ENCODE measurements around the gene BUB1.
"Not testable (repeated sequence)": the region's sequence is repeated elsewhere in the genome, so short reads cannot be mapped to it uniquely, and the experiment has no call there.

Gene BUB1

GRCh38 chr2:110609843-110610612 lies 67.8 kb downstream of the BUB1 start:
- not testable (repeated sequence) for H3K36me3 ChIP-seq (ENCODE audit: control insufficient read depth in 5 of 5, insufficient read depth in 5 of 5, low read length in 5 of 5); H3K9me3 ChIP-seq (ENCODE audit: control insufficient read depth in 5 of 5, low read length in 5 of 5); H3K9ac ChIP-seq (ENCODE audit: low read length in 5 of 5); H3K27me3 ChIP-seq (ENCODE audit: control insufficient read depth in 5 of 5, insufficient read depth in 4 of 5, low read length in 5 of 5); H3K4me1 ChIP-seq (ENCODE audit: control insufficient read depth in 5 of 5, insufficient read depth in 5 of 5, low read length in 5 of 5); H3K4me3 ChIP-seq (ENCODE audit: low read depth in 1 of 5, low read length in 5 of 5); H3K27ac ChIP-seq (ENCODE audit: low read depth, low read length)

- H3K36me3 ChIP-seq (ENCODE audit: control insufficient read depth in 5 of 5, insufficient read depth in 5 of 5, low read length in 5 of 5); H3K4me3 ChIP-seq (ENCODE audit: low read depth in 1 of 5, low read length in 5 of 5); H3K27me3 ChIP-seq (ENCODE audit: control insufficient read depth in 5 of 5, insufficient read depth in 4 of 5, low read length in 5 of 5); H3K9ac ChIP-seq (ENCODE audit: low read length in 5 of 5); H3K27ac ChIP-seq (ENCODE audit: low read depth, low read length); H3K9me3 ChIP-seq (ENCODE audit: control insufficient read depth in 5 of 5, low read length in 5 of 5); H3K4me1 ChIP-seq (ENCODE audit: control insufficient read depth in 5 of 5, insufficient read depth in 5 of 5, low read length in 5 of 5): not testable (repeated sequence)
Observed at GRCh38 chr2:110608788-110609502, 68.9 kb downstream of the BUB1 start.

- not testable (repeated sequence) for H3K4me3 ChIP-seq (ENCODE audit: low read depth in 1 of 5, low read length in 5 of 5); H3K9me3 ChIP-seq (ENCODE audit: control insufficient read depth in 5 of 5, low read length in 5 of 5); H3K27me3 ChIP-seq (ENCODE audit: control insufficient read depth in 5 of 5, insufficient read depth in 4 of 5, low read length in 5 of 5); H3K4me1 ChIP-seq (ENCODE audit: control insufficient read depth in 5 of 5, insufficient read depth in 5 of 5, low read length in 5 of 5); H3K27ac ChIP-seq (ENCODE audit: low read depth, low read length); H3K9ac ChIP-seq (ENCODE audit: low read length in 5 of 5); H3K36me3 ChIP-seq (ENCODE audit: control insufficient read depth in 5 of 5, insufficient read depth in 5 of 5, low read length in 5 of 5)
Observed at GRCh38 chr2:110605057-110605456, 72.8 kb downstream of the BUB1 start.

GRCh38 chr2:110603917-110604591 lies 73.8 kb downstream of the BUB1 start:
- not testable (repeated sequence) for H3K9me3 ChIP-seq (ENCODE audit: control insufficient read depth in 5 of 5, low read length in 5 of 5); H3K4me1 ChIP-seq (ENCODE audit: control insufficient read depth in 5 of 5, insufficient read depth in 5 of 5, low read length in 5 of 5); H3K36me3 ChIP-seq (ENCODE audit: control insufficient read depth in 5 of 5, insufficient read depth in 5 of 5, low read length in 5 of 5); H3K4me3 ChIP-seq (ENCODE audit: low read depth in 1 of 5, low read length in 5 of 5); H3K9ac ChIP-seq (ENCODE audit: low read length in 5 of 5); H3K27ac ChIP-seq (ENCODE audit: low read depth, low read length); H3K27me3 ChIP-seq (ENCODE audit: control insufficient read depth in 5 of 5, insufficient read depth in 4 of 5, low read length in 5 of 5)

GRCh38 chr2:110602139-110602538 lies 75.7 kb downstream of the BUB1 start:
- H3K9ac ChIP-seq (ENCODE audit: low read length in 5 of 5): not testable (repeated sequence)

GRCh38 chr2:110591973-110592372 lies 85.9 kb downstream of the BUB1 start:
- not testable (repeated sequence) for H3K4me3 ChIP-seq (ENCODE audit: low read depth in 1 of 5, low read length in 5 of 5)

More at GRCh38 chr2:110602139-110602538, 75.7 kb downstream of the BUB1 start:
- H3K9me3 ChIP-seq (ENCODE audit: control insufficient read depth in 5 of 5, low read length in 5 of 5); H3K27me3 ChIP-seq (ENCODE audit: control insufficient read depth in 5 of 5, insufficient read depth in 4 of 5, low read length in 5 of 5); H3K4me1 ChIP-seq (ENCODE audit: control insufficient read depth in 5 of 5, insufficient read depth in 5 of 5, low read length in 5 of 5); H3K27ac ChIP-seq (ENCODE audit: low read depth, low read length); H3K36me3 ChIP-seq (ENCODE audit: control insufficient read depth in 5 of 5, insufficient read depth in 5 of 5, low read length in 5 of 5); H3K4me3 ChIP-seq (ENCODE audit: low read depth in 1 of 5, low read length in 5 of 5): not testable (repeated sequence)

GRCh38 chr2:110589677-110590330 lies 88.1 kb downstream of the BUB1 start:
- H3K4me1 ChIP-seq (ENCODE audit: control insufficient read depth in 5 of 5, insufficient read depth in 5 of 5, low read length in 5 of 5); H3K4me3 ChIP-seq (ENCODE audit: low read depth in 1 of 5, low read length in 5 of 5); H3K9ac ChIP-seq (ENCODE audit: low read length in 5 of 5); H3K36me3 ChIP-seq (ENCODE audit: control insufficient read depth in 5 of 5, insufficient read depth in 5 of 5, low read length in 5 of 5); H3K27me3 ChIP-seq (ENCODE audit: control insufficient read depth in 5 of 5, insufficient read depth in 4 of 5, low read length in 5 of 5); H3K27ac ChIP-seq (ENCODE audit: low read depth, low read length); H3K9me3 ChIP-seq (ENCODE audit: control insufficient read depth in 5 of 5, low read length in 5 of 5): not testable (repeated sequence)

More at GRCh38 chr2:110591973-110592372, 85.9 kb downstream of the BUB1 start:
- H3K36me3 ChIP-seq (ENCODE audit: control insufficient read depth in 5 of 5, insufficient read depth in 5 of 5, low read length in 5 of 5); H3K9me3 ChIP-seq (ENCODE audit: control insufficient read depth in 5 of 5, low read length in 5 of 5); H3K9ac ChIP-seq (ENCODE audit: low read length in 5 of 5); H3K27ac ChIP-seq (ENCODE audit: low read depth, low read length); H3K27me3 ChIP-seq (ENCODE audit: control insufficient read depth in 5 of 5, insufficient read depth in 4 of 5, low read length in 5 of 5); H3K4me1 ChIP-seq (ENCODE audit: control insufficient read depth in 5 of 5, insufficient read depth in 5 of 5, low read length in 5 of 5): not testable (repeated sequence)

DNA sequence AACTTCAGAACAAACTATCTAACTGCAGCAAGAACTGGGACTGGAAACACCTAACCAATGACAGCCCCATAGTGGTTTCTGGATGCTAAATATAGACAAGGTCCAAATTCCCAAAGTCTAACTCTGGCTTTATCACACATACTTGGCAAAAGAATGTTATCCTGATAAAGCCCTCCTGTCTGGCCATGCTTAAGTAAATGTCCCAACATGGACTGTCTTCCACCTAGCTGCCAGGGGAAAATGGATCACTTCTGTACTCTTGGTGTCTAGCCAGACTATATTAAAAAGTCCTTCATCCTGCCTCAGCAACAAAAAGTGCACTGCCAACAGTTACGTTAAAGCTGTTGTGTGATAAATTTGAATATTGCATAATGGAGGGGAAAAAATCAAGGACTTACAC lies 89.3 kb downstream of the BUB1 start:
- not testable (repeated sequence) for H3K27me3 ChIP-seq (ENCODE audit: control insufficient read depth in 5 of 5, insufficient read depth in 4 of 5, low read length in 5 of 5); H3K9ac ChIP-seq (ENCODE audit: low read length in 5 of 5); H3K36me3 ChIP-seq (ENCODE audit: control insufficient read depth in 5 of 5, insufficient read depth in 5 of 5, low read length in 5 of 5); H3K27ac ChIP-seq (ENCODE audit: low read depth, low read length); H3K9me3 ChIP-seq (ENCODE audit: control insufficient read depth in 5 of 5, low read length in 5 of 5); H3K4me1 ChIP-seq (ENCODE audit: control insufficient read depth in 5 of 5, insufficient read depth in 5 of 5, low read length in 5 of 5); H3K4me3 ChIP-seq (ENCODE audit: low read depth in 1 of 5, low read length in 5 of 5)

All from subcutaneous abdominal adipose tissue (tissue), 5 donors.